Esophagus squamous epithelium (tissue), 4 donors: ENCODE data around the gene MFF.

Experiments
- CTCF ChIP-seq, 6 experiments: fragments of 450-650 bp in 4 of 6; fragments of 200-600 bp in 2 of 6; sonication (generic) in 2 of 6; IDR thresholded peaks; one replicate each; pipeline ENCODE4 v1.5.1; 2016 to 2019; ENCODE audit warnings: antibody characterized with exemption in 6 of 6, mild to moderate bottlenecking in 4 of 6, moderate library complexity in 4 of 6
- POLR2A ChIP-seq, 4 donors: fragments of 450-650 bp; IDR thresholded peaks; one replicate each; pipeline ENCODE4 v1.6.1; 2017; ENCODE audit warnings: antibody characterized with exemption in 4 of 4, mild to moderate bottlenecking in 4 of 4, moderate library complexity in 3 of 4

- TF ChIP-seq POLR2A (IDR thresholded peaks at IDR 0.05): no peak
- no peak for TF ChIP-seq CTCF (IDR thresholded peaks at IDR 0.05)
Observed at GRCh38 chr2:227335713-227336112, 10.7 kb downstream of the MFF start.
